PC-3 (cell line): Measurements from ENCODE around the gene SLC25A41. TPM values are rescaled to one million over a fixed set of nuclear protein-coding genes. Genes with fewer than 3 reads are reported as not detected.

Experiments
- ATAC-seq: fragments of 200-7000 bp; cut with Tn5 transposase; 2 replicates; pipeline ENCODE4 v1.9.1; 2020; ENCODE audit warnings: mild to moderate bottlenecking, moderate library complexity
- BruUV-seq: library from RNA; stranded (reverse); fragments of 400-500 nt; replicated peaks from 2 replicates; lab custom pipeline; 2021; lab: Mats Ljungman, UMichigan
- CTCF ChIA-PET: fragments of 300-600 bp; sonication (Branson Sonifier 250); formaldehyde crosslinking; loops from one replicate; lab custom pipeline; 2022; ENCODE audit warnings: antibody characterized with exemption; lab: Charles Lee
- POLR2A ChIA-PET: fragments of 300-600 bp; sonication (Branson Sonifier 250); formaldehyde crosslinking; loops from one replicate; lab custom pipeline; 2022; ENCODE audit warnings: antibody characterized with exemption; ENCODE audit not compliant: unreplicated experiment; lab: Charles Lee
- DNase-seq: peaks from one replicate; pipeline ENCODE4 v3.0.0-alpha.2; 2015
- H2AFZ ChIP-seq: fragments of 300-600 bp; sonication (generic); 2 replicates; pipeline ENCODE4 v1.6.0; 2016; ENCODE audit warnings: antibody characterized with exemption, low read length
- H3F3A ChIP-seq: fragments of 300-600 bp; sonication (generic); one replicate; pipeline ENCODE4 v1.6.0; 2017; ENCODE audit warnings: antibody characterized with exemption, low read length, control low read depth, mild to moderate bottlenecking; ENCODE audit not compliant: unreplicated experiment
- H3K27ac ChIP-seq: fragments of 300-600 bp; sonication (generic); 2 replicates; pipeline ENCODE4 v1.5.1; 2016; ENCODE audit warnings: mild to moderate bottlenecking, low read length
- H3K27me3 ChIP-seq: fragments of 300-600 bp; sonication (generic); 2 replicates; pipeline ENCODE4 v1.6.1; 2016; ENCODE audit warnings: low read length, mixed read lengths
- H3K36me3 ChIP-seq: fragments of 300-600 bp; sonication (generic); 2 replicates; pipeline ENCODE4 v1.6.1; 2016; ENCODE audit warnings: low read depth, mixed run types, low read length, mixed read lengths
- H3K4me1 ChIP-seq: fragments of 300-600 bp; sonication (generic); 2 replicates; pipeline ENCODE4 v1.5.1; 2016; ENCODE audit warnings: low read length; ENCODE audit not compliant: insufficient read depth
- H3K4me2 ChIP-seq: fragments of 300-600 bp; sonication (generic); 2 replicates; pipeline ENCODE4 v1.6.0; 2016; ENCODE audit warnings: low read length
- H3K4me3 ChIP-seq: fragments of 300-600 bp; sonication (generic); 2 replicates; pipeline ENCODE4 v1.5.1; 2016; ENCODE audit warnings: mild to moderate bottlenecking, low read length, mixed read lengths
- H3K79me2 ChIP-seq: fragments of 300-600 bp; sonication (generic); 2 replicates; pipeline ENCODE4 v1.6.1; 2017; ENCODE audit warnings: low read length, mixed read lengths
- H3K9ac ChIP-seq: fragments of 300-600 bp; sonication (generic); 2 replicates; pipeline ENCODE4 v1.6.0; 2016; ENCODE audit warnings: mild to moderate bottlenecking, low read length
- H3K9me2 ChIP-seq: fragments of 300-600 bp; sonication (generic); replicated peaks from 2 replicates; pipeline ENCODE4 v1.6.1; 2016; ENCODE audit warnings: mixed run types, low read length, mixed read lengths
- H3K9me3 ChIP-seq: fragments of 300-600 bp; sonication (generic); 2 replicates; pipeline ENCODE4 v1.6.1; 2016; ENCODE audit warnings: low read length, mixed read lengths
- H4K20me1 ChIP-seq: fragments of 300-600 bp; sonication (generic); 2 replicates; pipeline ENCODE4 v1.6.1; 2016; ENCODE audit warnings: low read length, mixed read lengths
- CTCF ChIP-seq: fragments of 300-600 bp; sonication (generic); conservative IDR thresholded peaks from 2 replicates; pipeline ENCODE4 v1.5.1; 2017; ENCODE audit warnings: antibody characterized with exemption, low read depth, mild to moderate bottlenecking, low read length
- EZH2 ChIP-seq: fragments of 300-600 bp; sonication (generic); IDR thresholded peaks from one replicate; pipeline ENCODE4 v1.6.1; 2017; ENCODE audit warnings: antibody characterized with exemption, mild to moderate bottlenecking, low read length; ENCODE audit not compliant: unreplicated experiment
- EZH2phosphoT487 ChIP-seq: fragments of 300-600 bp; sonication (generic); IDR thresholded peaks from 2 replicates; pipeline ENCODE4 v1.6.1; 2018; ENCODE audit warnings: mild to moderate bottlenecking, antibody characterized with exemption, low read length, borderline replicate concordance
- intact Hi-C: fragments of 100-400 bp; cut with micrococcal nuclease; formaldehyde crosslinking; loops from 2 replicates; pipeline ENCODE4 v1.9.0; 2023
- total RNA-seq: library from RNA; depleted of rRNA; stranded (reverse); fragments of >200 nt; gene quantifications from 2 replicates; pipeline ENCODE4 v1.2.3, GENCODE V29; 2014

SLC25A41 gene
- total RNA-seq, 1 experiment from 2014 or later, result 0.26 TPM

GRCh38 chr19:6381030-6381750, 52.4 kb downstream of the SLC25A41 start:
- POLR2A ChIA-PET, result no interaction called here
- no peak for DNase-seq

GRCh38 chr19:6379744-6380143, 53.8 kb downstream of the SLC25A41 start:
- CTCF ChIA-PET, result no interaction called here
- BruUV-seq, result no TSS peak
- H3K9me3 ChIP-seq, result no peaks in the 10 kb centered on the region
- intact Hi-C loops, result no loop called here
- no peaks in the 10 kb centered on the region for H3F3A ChIP-seq
- no peaks in the 10 kb centered on the region for H3K79me2 ChIP-seq
- H3K4me2 ChIP-seq, result no peak overlapping the region
- no peaks in the 10 kb centered on the region for H3K9me2 ChIP-seq
- no peak overlapping the region for H3K9ac ChIP-seq
- H2AFZ ChIP-seq, result no peak overlapping the region
- H4K20me1 ChIP-seq, result no peaks in the 10 kb centered on the region
- ATAC-seq (no peak), DNase-seq (no peak)
- H3K27ac ChIP-seq, result no peak overlapping the region
- TF ChIP-seq EZH2phosphoT487 (no peak), CTCF (no peak), EZH2 (no peak)
- H3K4me1 ChIP-seq, result no peaks in the 10 kb centered on the region
- H3K27me3 ChIP-seq, result no peaks in the 10 kb centered on the region
- POLR2A ChIA-PET, result no interaction called here
- H3K36me3 ChIP-seq, result peaks cover 37% of the 10 kb centered on the region
- no peak overlapping the region for H3K4me3 ChIP-seq

More at GRCh38 chr19:6381030-6381750, 52.4 kb downstream of the SLC25A41 start:
- Histone ChIP-seq H3K9me2 (no peaks in the 10 kb centered on the region), H3K9me3 (no peaks in the 10 kb centered on the region), H3K27ac (no peak overlapping the region), H3K4me2 (no peak overlapping the region), H2AFZ (no peak overlapping the region), H3K36me3 (peaks cover 46% of the 10 kb centered on the region), H3K4me3 (no peak overlapping the region), H3F3A (no peaks in the 10 kb centered on the region), H3K27me3 (no peaks in the 10 kb centered on the region), H3K4me1 (no peaks in the 10 kb centered on the region), H4K20me1 (no peaks in the 10 kb centered on the region), H3K79me2 (no peaks in the 10 kb centered on the region), H3K9ac (no peak overlapping the region)
- intact Hi-C loops, result no loop called here
- ATAC-seq, result no peak
- CTCF ChIA-PET, result no interaction called here
- no TSS peak for BruUV-seq
- TF ChIP-seq EZH2phosphoT487, result no peak
- TF ChIP-seq EZH2, result no peak
- TF ChIP-seq CTCF, result no peak

- peaks cover 32% of the 10 kb centered on the region for H3K36me3 ChIP-seq
- no peaks in the 10 kb centered on the region for H3K27me3 ChIP-seq
- H2AFZ ChIP-seq, result no peak overlapping the region
- no peak overlapping the region for H3K4me3 ChIP-seq
- ATAC-seq (no peak), DNase-seq (no peak)
- H3K9me2 ChIP-seq, result no peaks in the 10 kb centered on the region
- no peak overlapping the region for H3K27ac ChIP-seq
- ChIA-PET POLR2A (no interaction called here), CTCF (no interaction called here)
- TF ChIP-seq EZH2phosphoT487 (no peak), EZH2 (no peak), CTCF (no peak)
- no peaks in the 10 kb centered on the region for H3F3A ChIP-seq
- intact Hi-C loops, result no loop called here
- H3K79me2 ChIP-seq, result no peaks in the 10 kb centered on the region
- no peaks in the 10 kb centered on the region for H3K9me3 ChIP-seq
- H3K4me2 ChIP-seq, result no peak overlapping the region
- no peaks in the 10 kb centered on the region for H4K20me1 ChIP-seq
- no peak overlapping the region for H3K9ac ChIP-seq
- peaks cover 5% of the 10 kb centered on the region for H3K4me1 ChIP-seq
- BruUV-seq, result no TSS peak
Measured at GRCh38 chr19:6378486-6378885, 55.1 kb downstream of the SLC25A41 start.
